ENCODE data around the gene PIGW.

DNA sequence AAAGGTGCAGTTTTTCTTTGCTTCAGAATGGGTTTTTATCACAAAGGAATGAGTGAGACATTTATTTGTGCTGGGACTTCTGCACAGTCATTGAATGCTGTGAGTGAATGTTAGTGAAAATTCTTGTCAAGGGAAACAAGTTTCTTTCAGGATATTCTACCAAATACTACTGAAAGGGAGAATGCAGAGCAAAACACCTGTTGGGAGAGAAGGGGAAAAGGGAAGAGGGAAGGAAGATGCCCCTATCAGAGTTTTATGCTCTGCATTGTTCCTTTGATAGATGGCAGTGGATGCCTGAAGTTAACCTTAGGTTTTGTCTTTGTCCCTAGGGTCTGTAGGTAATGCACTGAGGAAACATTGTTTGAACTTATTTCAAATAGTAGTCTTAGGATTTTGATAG is 13.0 kb downstream of the PIGW start:
- no peak for TF ChIP-seq CTCF (conservative IDR thresholded peaks at IDR 0.05)
- TF ChIP-seq EZH2 (IDR thresholded peaks at IDR 0.05; ENCODE audit: low read depth) = no peak
